GM23338 (cell line): ENCODE results near the gene SPAG16.

ENCODE experiments used
- CREB1 ChIP-seq: fragments of 250-450 bp; sonication (Bioruptor Pico); IDR thresholded peaks from 2 replicates; pipeline ENCODE4 v1.5.0; 2020; ENCODE audit warnings: low read depth, mild to moderate bottlenecking, moderate library complexity
- EZH2 ChIP-seq: fragments of 200-600 bp; sonication (generic); IDR thresholded peaks from one replicate; pipeline ENCODE4 v1.8.0; 2017; ENCODE audit warnings: antibody characterized with exemption, mild to moderate bottlenecking, low read depth; ENCODE audit not compliant: unreplicated experiment
- EZH2phosphoT487 ChIP-seq: fragments of 200-600 bp; sonication (generic); IDR thresholded peaks from one replicate; pipeline ENCODE4 v1.8.1; 2018; ENCODE audit warnings: antibody characterized with exemption; ENCODE audit not compliant: unreplicated experiment
- JUNB ChIP-seq: IDR thresholded peaks from one replicate; pipeline ENCODE4 v1.6.1; 2016; ENCODE audit warnings: antibody characterized with exemption; ENCODE audit not compliant: unreplicated experiment
- POLR2AphosphoS5 ChIP-seq: IDR thresholded peaks from 2 replicates; pipeline ENCODE4 v1.6.1; 2016; ENCODE audit warnings: antibody characterized with exemption, low read depth
- ZNF114 ChIP-seq: fragments of 250-450 bp; sonication (Bioruptor Pico); IDR thresholded peaks from 2 replicates; pipeline ENCODE4 v1.5.0; 2020; ENCODE audit warnings: mild to moderate bottlenecking, moderate library complexity
- TF ChIP-seq, protein P1 (sequence below), 2 experiments: fragments of 200-600 bp in 1 of 2; sonication (generic) in 1 of 2; conservative IDR thresholded peaks; 2 replicates each; pipeline versions ENCODE4 v1.5.1 to v1.6.1; 2016 to 2017; ENCODE audit warnings: antibody characterized with exemption in 2 of 2, low read depth in 2 of 2, mild to moderate bottlenecking in 2 of 2, moderate library complexity in 1 of 2
- TF ChIP-seq, protein P2 (sequence below): IDR thresholded peaks from one replicate; pipeline ENCODE4 v1.6.1; 2018; ENCODE audit warnings: antibody characterized with exemption; ENCODE audit not compliant: unreplicated experiment
- TF ChIP-seq, protein P3 (sequence below): IDR thresholded peaks from 2 replicates; pipeline ENCODE4 v1.6.1; 2016; ENCODE audit warnings: antibody characterized with exemption

DNA sequence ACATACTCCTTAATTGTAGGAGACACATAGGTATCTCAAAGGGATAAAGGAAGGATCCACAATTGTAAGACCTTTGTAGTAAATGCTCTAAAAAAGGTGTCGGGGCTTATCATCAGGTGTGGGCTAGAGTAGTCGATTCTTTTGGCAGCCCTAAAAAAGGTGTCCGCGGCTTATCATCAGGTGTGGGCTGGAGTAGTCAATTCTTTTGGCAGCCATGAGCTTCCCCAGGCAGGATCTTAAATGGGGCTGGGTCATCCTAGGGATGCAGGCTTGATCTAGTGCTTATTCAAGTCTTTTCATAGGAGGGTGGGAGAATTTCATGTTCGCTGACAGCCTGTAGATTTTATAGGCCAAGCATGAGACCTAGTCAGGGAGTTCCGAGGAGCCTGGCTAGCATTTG lies 720.2 kb downstream of the SPAG16 start:
- TF ChIP-seq, protein P1, sequence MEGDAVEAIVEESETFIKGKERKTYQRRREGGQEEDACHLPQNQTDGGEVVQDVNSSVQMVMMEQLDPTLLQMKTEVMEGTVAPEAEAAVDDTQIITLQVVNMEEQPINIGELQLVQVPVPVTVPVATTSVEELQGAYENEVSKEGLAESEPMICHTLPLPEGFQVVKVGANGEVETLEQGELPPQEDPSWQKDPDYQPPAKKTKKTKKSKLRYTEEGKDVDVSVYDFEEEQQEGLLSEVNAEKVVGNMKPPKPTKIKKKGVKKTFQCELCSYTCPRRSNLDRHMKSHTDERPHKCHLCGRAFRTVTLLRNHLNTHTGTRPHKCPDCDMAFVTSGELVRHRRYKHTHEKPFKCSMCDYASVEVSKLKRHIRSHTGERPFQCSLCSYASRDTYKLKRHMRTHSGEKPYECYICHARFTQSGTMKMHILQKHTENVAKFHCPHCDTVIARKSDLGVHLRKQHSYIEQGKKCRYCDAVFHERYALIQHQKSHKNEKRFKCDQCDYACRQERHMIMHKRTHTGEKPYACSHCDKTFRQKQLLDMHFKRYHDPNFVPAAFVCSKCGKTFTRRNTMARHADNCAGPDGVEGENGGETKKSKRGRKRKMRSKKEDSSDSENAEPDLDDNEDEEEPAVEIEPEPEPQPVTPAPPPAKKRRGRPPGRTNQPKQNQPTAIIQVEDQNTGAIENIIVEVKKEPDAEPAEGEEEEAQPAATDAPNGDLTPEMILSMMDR (conservative IDR thresholded peaks at IDR 0.05; ENCODE audit: low read depth in 2 of 2): no peak
- no peak for TF ChIP-seq EZH2phosphoT487
- no peak for TF ChIP-seq EZH2
- TF ChIP-seq, protein P2, sequence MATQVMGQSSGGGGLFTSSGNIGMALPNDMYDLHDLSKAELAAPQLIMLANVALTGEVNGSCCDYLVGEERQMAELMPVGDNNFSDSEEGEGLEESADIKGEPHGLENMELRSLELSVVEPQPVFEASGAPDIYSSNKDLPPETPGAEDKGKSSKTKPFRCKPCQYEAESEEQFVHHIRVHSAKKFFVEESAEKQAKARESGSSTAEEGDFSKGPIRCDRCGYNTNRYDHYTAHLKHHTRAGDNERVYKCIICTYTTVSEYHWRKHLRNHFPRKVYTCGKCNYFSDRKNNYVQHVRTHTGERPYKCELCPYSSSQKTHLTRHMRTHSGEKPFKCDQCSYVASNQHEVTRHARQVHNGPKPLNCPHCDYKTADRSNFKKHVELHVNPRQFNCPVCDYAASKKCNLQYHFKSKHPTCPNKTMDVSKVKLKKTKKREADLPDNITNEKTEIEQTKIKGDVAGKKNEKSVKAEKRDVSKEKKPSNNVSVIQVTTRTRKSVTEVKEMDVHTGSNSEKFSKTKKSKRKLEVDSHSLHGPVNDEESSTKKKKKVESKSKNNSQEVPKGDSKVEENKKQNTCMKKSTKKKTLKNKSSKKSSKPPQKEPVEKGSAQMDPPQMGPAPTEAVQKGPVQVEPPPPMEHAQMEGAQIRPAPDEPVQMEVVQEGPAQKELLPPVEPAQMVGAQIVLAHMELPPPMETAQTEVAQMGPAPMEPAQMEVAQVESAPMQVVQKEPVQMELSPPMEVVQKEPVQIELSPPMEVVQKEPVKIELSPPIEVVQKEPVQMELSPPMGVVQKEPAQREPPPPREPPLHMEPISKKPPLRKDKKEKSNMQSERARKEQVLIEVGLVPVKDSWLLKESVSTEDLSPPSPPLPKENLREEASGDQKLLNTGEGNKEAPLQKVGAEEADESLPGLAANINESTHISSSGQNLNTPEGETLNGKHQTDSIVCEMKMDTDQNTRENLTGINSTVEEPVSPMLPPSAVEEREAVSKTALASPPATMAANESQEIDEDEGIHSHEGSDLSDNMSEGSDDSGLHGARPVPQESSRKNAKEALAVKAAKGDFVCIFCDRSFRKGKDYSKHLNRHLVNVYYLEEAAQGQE: no peak
- no peak for TF ChIP-seq POLR2AphosphoS5
- TF ChIP-seq, protein P3, sequence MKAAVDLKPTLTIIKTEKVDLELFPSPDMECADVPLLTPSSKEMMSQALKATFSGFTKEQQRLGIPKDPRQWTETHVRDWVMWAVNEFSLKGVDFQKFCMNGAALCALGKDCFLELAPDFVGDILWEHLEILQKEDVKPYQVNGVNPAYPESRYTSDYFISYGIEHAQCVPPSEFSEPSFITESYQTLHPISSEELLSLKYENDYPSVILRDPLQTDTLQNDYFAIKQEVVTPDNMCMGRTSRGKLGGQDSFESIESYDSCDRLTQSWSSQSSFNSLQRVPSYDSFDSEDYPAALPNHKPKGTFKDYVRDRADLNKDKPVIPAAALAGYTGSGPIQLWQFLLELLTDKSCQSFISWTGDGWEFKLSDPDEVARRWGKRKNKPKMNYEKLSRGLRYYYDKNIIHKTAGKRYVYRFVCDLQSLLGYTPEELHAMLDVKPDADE: no peak
- no peak for TF ChIP-seq ZNF114 (CRISPR knock-in tag)
- no peak for TF ChIP-seq CREB1 (CRISPR knock-in tag)
- no peak for TF ChIP-seq JUNB
